ENCODE results near the gene CAPN15. TPM values are rescaled to one million over a fixed set of nuclear protein-coding genes. Genes with fewer than 3 reads are reported as not detected.

Gene CAPN15
- total RNA-seq, 1 donor from 2014 or later, result 72.5 TPM

DNA sequence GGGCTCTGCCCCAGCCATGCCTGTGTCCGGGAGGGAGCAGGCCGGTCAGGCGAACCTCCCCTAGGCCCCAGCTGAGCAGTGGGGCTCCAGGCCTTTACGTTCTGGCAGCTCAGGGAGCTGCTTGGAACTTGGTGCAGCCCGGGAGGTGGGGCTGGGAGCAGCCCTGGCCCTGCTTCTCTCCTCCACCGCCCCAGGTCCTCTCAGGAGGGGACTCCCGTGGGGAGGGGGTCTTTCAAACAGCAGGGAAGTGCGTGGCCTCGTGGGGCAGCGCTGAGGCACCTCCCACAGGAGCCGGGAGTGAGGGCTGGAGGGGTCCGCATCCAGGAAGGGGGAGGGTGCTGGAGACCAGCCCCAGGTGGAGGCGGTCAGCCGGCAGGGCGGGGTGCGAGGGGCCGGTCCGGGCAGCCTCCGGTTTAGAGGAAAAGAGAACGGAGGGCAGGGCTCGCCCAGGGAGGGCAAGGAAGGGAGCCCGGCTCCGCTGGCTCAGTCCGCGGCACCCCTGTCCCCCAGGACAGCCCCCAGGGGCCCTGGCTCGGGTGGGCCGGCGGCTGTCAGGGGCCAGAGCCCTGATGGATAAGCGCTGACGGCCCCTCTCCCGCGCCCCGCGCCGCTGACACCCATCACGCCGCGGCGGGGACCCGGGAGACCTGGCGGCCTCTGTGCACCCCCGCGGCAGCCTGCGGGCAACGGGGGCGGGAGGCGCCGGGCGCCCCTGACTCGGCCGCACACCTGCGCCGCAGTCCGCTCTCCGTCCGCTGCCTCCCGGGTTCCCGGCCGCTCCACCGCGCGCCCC, 32.1 kb downstream of the CAPN15 start:
- DNase-seq (ENCODE audit: extremely low read depth, low read depth, low spot score), result no peak

DNA sequence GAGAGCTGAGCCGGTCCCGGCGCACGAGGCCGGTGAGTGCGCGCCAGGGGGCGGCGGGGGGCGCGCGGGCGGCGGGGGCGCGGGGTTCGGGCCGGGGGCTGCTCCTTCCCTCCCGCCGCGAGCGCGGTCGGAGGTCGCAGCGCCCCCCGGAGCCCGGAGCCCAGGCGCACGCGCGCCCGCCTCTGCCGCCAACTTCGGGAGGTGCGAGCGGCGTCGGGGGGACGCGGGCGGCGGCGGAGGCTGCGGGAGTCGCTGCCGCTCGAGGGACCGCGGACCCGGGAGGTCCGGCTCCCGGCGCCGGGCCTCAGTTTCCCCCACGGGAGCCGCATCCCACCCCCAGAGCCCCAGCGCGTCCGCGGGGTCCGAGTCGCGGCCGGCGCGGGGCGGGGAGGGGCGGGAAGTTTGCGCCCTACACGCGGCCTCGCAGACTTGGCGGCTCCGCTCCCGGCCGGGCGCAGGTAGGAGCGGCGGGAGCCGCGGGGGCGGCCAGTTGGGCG, 32.7 kb downstream of the CAPN15 start, which contains the start of gene PRR35:
PRR35 (plus strand) TSS at position 191 of the 497 bp plus-strand sequence. CDS start 2,901 bp downstream, outside the sequence.
- DNase-seq (ENCODE audit: extremely low read depth, low read depth, low spot score), result no peak

DNA sequence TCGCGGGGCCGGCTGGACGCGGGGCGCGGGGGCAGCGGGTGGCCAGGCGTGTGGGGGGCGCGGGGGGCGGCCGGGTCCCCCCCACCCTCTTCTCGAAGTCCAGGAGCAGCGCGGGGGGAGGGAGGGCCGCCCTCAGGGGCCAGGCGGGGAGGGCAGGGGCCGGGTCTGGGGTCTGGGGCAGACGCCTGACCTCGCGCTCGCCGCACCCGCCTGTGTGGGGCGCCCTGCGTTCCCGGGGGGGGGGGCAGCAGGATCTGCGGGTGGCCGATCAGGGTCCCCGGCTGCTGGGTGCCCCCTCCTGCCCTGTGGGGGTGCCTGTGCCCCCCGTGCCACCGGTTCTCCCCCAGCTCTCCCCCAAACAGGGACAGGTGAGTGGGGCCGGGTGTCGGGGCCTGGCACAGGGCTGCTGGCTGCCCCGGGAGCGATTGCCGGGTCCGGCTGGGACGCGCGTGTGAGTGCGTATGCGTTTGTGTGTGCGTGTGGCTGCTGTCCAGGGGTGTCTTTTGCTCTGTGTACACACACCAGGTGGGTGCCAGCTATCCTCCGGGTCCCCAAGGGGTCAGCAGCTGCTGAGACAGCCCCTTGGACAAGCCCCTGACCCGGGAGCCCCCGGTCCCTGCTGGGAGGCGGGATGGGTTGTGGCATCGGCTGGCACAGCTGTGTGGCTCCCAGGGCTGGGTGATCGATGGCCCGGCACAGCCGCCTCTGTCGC, 33.3 kb downstream of the CAPN15 start:
- no peak for DNase-seq (ENCODE audit: extremely low read depth, low read depth, low spot score)

DNA sequence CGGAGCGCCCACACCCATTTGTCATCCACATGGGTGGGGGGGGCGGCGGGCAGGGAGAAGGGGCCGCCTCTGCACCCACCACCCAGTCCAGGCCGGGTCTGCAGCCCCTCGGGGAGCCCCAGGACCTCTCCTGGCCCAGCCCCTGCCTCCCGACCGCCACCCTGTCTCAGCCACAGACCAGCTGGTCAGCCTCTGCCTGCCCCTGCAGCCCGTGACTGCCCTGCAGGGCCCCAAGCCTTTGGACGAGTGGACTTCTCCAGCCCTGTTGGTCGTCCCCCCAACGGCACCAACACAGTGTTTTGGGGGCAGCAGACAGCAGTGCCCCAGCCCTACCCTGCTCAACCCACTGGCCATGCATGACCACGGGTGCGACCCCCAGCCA, 33.9 kb downstream of the CAPN15 start:
- DNase-seq (ENCODE audit: extremely low read depth, low read depth, low spot score), result no peak

DNA sequence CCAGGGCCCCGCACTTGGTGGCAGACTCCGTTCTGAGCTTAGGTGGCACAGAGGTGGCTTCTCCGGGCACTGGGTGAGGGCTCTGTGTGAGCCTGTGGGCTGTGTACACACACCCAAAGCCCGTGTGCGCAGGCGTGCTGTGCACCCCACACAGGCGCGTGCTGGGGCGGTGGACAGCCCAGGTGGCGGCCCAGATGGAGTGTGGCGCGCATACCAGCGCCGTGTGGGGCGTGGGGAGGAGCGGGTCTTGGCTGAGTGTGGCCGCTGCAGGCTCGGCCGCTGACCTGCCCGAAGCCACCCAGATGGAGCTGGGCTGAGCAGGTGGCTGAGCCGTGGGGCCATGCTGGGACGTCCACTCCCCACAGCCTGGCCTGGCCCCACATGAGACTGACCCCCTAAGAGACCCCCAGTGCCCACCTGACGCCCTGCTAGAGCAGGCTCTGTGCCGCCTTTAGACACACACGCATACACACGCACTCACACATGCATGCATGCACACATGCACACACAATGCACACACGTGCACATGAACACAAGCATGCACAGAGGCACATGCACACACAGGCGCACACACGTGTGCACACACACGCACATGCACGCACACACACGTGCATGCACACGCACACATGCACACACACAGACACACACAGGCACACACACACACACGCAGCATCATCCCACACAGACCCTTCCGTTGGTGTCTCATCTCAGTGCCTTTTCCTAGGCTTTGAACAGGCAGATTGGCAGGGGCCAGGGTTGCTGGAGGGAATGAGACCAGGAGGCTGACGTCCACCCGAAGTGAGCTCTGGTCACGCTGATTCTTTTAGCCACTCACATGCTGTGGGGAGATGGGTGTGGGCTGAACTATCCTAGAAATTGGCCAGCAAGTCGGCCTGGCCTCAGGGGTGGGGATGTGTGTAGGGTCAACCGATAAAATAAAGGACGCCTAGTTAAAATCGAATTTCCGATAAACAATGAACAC, 34.7 kb downstream of the CAPN15 start:
- DNase-seq (ENCODE audit: extremely low read depth, low read depth, low spot score), result no peak

DNA sequence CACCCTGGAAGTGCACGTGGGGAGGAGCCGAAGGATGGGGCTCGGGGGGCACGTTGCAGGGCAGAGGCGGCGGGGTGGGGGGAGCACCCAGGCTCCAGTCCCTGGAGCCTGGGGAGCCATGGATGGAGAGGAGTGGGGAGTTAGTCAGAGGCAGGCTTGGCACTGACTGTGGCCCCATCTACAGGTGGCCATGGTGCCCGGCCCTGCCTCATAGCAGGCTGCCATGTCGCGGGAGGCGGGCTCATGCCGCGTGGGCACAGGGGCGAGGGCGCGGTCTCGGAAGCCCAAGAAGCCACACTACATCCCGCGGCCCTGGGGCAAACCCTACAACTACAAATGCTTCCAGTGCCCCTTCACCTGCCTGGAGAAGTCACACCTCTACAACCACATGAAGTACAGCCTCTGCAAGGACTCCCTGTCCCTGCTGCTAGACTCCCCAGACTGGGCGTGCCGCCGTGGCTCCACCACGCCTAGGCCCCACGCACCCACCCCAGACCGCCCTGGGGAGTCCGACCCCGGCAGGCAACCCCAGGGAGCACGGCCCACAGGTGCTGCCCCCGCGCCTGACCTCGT, 35.6 kb downstream of the CAPN15 start:
- DNase-seq (ENCODE audit: extremely low read depth, low read depth, low spot score), result no peak

DNA sequence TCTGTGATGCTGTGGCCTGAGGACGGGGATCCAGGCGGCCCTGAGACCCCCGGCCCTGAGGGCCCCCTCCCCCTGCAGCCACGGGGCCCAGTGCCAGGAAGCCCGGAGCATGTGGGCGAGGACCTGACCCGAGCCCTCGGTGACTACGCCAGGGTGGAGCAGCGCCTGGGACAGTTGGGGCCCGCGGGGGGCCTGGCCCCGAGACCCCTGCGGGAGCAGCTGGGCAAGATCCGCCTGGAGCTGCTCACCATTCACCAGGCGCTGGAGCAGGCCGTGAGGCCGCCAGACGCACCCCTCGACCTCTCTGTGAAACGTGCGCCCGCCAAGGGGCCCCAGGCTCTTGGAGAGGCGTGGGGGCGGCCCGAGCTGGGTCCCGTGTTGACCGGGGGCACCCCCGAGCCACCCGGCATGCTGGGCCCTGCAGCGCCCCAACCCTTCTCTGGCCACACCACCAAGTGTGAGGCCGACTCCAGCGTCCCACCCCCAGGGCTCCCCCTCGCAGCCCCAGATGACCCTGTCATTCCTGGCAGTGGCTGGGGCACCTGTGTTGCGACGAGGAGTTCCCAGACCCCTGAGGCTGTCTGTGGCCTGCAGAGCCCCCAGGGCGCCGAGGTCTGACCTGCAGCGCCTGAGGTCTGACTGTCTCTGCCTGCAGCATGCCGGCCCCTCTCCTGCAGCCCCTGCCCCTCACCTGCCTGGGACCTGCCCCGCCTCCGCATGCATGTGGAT, 37.3 kb downstream of the CAPN15 start:
- DNase-seq (ENCODE audit: extremely low read depth, low read depth, low spot score), result no peak

DNA sequence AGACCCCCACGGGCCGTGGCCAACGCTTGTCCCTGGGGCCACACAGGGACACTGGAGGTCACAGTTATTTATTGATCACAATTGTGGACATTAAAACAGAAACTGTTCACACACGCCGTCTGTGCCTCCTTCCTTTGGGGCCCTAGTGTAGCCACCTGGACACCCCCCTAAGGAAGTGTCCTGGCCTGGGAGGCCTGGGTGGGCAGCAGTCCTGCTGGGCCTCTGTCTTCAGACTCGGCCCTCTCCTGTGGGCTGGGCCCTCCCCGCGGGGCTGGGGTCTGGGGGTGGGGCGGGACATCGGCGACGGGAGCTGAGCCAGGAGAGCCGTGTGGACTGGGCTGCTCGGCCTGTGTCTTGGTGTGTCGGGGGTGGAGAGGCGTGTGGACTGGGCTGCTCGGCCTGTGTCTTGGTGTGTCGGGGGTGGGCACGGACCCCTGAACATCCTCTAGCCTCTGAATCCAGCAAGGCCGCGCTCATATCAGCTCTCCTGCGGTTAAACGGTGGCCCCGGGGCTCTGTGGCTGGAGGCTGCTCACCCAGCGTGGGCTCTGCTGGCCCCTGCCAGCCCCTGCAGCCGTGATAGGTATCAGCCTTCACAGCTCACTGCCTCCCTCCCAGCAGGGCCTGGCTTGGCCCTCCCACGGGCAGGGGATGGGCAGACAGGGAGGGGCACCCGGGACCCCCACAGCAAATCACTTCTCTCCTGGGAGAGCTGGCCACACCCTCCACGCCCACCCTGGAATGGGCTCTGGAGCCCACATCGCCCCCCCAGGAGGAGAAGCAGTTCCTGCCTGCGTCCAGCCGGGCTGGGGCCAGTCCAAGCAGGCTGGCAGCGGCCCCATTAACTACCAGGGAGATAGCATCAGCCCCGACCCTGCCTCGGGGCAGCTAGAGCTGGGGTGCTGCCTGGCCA, 38.2 kb downstream of the CAPN15 start:
- no peak for DNase-seq (ENCODE audit: extremely low read depth, low read depth, low spot score)

DNA sequence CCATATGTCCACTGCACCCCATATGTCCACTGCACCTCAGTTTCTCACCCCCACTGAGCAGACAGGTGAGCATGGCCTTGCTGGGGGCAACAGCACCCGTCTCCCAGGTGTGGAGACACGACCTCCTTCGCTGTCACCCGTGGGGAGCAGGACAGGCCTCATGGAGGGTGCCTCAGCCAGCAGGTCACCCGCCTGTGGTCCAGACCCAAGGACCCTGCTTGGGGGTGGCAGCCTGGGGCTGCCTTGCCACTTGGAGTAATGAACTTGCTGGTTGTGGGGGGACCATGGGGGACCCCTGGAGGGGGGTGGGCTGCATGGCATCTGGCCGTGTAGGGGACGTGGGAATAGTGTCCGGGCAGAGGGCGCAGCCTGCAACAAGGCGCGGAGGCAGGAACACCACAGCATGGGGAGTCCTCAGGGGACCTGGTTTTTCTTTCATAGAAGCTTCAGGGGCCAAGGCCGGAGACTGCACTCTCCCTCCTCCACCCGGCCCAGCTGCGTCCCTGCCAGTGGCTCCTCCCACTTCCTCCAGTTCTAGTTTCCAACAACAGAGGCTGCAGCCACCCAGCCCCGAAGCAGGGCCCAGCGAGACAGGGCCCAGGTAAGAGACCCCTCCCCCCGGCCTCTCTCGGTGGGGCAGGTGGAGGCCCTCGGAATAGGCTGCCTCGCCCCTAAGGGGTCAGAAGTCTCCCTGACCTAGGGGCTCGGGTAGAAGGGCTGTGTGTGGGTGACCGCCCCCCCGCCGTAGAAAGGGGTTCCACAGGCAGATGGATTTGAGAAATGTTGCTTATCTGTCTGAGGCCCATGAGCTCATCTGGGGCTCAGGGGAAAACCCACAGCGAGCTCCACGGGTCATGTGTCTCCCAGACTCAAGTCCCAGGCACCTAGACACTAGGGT, 39.2 kb downstream of the CAPN15 start, which contains the start of gene NHLRC4:
NHLRC4 (plus strand) TSS at position 531 of the 898 bp plus-strand sequence. CDS start 1,043 bp downstream, outside the sequence.
- DNase-seq (ENCODE audit: extremely low read depth, low read depth, low spot score), result no peak

DNA sequence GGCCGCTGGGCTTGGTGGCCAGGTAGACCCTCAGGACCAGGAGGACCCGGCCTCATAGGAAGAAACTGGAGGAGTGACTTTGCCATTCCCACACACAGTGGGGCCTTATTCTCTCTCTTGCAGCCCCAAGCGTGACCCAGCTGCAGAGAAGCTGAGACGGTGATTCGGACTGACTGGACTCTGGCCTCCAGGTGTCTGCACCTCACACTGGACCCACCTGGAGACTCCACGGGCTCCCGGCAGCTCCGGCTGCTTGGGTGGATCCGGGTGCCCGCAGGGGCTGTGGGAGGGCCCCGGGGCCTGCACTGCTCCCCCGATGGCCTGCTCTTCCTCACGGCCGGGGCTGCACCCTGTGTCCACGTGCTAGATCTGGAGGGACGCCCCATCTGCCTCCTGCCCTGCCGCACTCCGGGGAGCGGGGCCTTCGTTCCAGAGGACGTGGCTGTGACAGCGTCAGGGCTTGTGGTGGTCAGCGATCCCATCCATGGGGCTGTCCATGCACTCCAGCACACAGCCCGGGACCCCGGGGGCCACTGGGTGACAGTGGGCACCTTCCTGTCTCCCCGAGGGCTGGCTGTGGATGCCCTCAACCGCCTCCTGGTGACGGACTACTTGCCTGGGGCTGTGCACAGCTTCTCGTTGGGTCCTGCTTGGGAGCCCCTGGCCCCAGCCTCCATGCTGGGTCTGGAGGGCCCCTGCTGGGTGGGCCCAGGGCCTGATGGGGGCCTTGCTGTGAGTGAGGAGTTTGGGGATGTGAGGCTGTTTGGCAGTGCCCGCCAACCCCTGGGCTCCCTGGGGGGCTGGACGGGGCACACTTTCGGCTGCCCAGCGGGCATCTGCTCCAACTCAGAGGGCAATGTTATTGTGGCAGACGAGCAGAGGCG, 40.1 kb downstream of the CAPN15 start:
- DNase-seq (ENCODE audit: extremely low read depth, low read depth, low spot score), result no peak

DNA sequence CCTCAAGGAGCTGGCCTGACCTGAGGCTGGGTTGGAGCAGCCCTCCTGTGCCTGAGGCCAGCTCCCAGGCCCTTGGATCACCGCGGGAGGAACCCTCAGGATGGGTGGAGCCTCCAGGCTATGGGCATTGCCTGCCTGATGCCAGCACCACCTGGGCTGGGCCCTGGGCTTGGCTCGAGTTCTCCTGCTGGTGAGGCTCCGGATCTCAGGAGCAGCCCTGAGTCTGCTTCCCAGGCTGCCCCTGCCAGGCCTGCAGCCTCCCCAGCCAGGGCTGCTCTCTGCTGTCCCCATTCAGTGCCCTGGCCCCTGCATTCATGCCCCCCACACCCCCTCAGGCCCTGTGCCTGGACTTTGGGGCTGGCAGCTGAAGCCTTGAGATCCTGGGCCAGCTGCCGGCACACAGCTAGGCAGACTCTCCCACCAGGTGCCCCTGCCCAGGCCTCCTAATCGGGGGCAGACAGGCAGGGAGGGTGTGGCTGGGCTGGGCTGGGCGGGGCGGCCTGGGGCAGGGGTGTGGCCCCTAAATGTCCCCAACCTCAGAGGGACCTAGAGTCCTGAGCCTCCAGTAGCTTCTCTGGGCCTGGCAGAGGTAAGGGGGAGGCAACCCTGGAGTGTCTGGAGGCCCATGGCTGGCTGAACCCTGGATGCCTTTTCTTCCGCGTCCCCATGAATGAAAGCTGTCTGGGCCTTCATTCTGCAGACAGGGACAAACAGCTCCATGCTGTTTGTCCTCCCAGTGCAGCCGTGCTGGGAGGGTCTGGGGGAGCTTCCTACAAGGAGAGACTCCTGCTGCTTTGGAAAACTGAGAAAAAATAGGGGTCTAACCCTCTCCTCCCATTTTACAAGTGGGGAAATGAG, 41.1 kb downstream of the CAPN15 start:
- DNase-seq (ENCODE audit: extremely low read depth, low read depth, low spot score), result no peak

DNA sequence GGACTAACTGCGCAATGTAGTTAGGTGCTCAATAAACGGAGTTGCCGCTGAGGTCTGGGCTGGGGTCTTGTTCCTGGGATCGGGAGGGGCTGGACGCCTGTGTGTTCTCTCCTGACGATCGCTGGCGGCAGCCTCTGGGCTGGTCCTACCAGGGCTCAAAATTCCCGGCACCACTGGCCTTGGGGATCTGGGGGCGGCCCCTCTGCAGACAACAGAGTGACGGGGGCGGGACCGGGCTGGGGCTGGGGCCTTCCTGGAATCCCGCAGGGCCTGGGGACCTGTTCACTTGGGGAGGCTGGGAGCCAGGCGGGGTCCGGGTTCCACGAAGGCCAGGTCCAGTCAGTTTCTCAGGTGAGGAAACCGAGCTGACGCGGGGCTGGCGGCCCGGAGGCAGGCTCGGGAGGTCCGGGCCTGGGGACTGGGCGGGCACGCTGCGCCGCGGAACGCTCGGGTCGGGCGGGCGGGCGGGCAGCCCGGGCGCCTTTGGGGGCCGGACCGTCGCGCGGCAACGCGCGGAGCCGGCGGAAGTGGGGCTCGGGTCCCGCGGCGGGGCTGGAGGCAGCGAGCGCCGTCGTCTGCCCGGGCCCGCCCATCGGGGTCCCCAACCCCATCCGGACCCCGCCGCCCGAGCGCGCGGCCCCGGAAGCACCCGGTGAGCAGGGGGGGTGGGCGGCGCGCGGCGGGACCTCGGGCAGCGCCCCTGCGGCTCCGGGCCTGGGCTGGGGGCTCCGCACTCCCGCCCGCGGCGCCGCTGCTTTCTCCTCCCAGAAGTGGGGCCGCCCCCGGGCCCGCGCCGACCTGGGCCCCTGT, 42.1 kb downstream of the CAPN15 start, which contains the start of gene PIGQ:
PIGQ (plus strand) TSS at position 524 of the 810 bp plus-strand sequence. CDS start 4,107 bp downstream, outside the sequence.
- no peak for DNase-seq (ENCODE audit: extremely low read depth, low read depth, low spot score)

DNA sequence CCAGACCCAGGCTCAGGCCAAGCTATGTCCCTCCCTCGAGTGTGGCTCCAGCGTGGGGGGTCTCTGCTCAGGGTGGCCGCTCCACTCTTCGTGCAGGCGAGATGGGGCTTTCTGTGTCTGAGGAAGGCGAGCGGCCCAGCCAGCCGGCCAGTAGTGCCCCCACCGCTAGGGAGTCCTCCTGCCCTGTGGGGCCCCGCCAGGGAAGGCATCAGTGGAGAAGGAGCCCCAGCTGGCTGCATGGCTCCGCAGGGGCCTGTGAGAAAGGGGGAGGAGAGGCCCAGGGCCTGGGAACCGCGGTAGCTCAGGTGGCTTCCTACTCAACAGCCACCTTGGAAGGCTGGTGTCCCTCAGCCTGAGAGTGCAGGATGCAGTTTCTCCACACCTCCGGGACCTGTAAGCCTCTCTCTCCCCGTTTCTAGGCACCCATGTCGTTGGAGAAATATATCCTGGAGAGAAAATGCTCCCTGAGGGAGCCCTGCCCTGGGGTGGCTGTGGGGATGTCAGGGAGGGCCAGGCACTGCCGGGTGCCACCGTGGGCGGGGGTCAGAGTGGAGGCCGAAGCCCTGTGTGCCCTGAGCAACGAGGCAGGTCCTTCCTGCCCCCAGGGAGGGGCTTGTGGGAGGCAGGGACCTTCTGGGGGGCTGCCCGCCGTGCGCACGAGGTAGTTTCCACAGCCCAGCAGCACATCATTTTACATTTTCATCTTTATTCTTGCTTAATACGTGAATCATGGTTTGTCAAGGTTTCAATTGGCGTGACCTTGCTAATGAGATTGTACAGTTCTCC, 45.5 kb downstream of the CAPN15 start:
- no peak for DNase-seq (ENCODE audit: extremely low read depth, low read depth, low spot score)
